ENCODE data around the gene BRICD5.

BRICD5 gene

DNA sequence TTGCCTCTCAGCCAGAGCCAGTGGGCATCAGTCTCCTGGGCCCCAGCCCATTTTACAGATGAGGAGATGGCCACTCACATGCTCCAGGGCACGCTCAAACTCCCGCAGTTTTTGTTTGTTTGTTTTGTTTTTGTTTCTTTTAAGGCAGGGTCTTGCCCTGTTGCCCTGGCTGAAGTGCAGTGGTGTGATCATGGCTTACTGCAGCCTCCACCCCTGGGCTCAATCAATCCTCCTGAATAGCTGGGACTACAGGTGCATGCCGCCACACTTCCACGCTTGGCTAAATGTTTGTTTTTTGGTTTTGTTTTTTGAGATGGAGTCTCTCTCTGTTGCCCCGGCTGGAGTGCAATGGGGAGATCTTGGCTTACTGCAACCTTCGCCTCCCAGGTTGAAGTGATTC is 16.3 kb upstream of the BRICD5 start:
- H3K4me3 ChIP-seq (ENCODE audit: low read depth, low read length): no peak overlapping the region
- TF ChIP-seq, protein P1, sequence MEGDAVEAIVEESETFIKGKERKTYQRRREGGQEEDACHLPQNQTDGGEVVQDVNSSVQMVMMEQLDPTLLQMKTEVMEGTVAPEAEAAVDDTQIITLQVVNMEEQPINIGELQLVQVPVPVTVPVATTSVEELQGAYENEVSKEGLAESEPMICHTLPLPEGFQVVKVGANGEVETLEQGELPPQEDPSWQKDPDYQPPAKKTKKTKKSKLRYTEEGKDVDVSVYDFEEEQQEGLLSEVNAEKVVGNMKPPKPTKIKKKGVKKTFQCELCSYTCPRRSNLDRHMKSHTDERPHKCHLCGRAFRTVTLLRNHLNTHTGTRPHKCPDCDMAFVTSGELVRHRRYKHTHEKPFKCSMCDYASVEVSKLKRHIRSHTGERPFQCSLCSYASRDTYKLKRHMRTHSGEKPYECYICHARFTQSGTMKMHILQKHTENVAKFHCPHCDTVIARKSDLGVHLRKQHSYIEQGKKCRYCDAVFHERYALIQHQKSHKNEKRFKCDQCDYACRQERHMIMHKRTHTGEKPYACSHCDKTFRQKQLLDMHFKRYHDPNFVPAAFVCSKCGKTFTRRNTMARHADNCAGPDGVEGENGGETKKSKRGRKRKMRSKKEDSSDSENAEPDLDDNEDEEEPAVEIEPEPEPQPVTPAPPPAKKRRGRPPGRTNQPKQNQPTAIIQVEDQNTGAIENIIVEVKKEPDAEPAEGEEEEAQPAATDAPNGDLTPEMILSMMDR (IDR thresholded peaks at IDR 0.05; ENCODE audit: insufficient read depth, low read depth, low read length, missing control alignments): no peak
- DNase-seq (ENCODE audit: low read depth): no peak

DNA sequence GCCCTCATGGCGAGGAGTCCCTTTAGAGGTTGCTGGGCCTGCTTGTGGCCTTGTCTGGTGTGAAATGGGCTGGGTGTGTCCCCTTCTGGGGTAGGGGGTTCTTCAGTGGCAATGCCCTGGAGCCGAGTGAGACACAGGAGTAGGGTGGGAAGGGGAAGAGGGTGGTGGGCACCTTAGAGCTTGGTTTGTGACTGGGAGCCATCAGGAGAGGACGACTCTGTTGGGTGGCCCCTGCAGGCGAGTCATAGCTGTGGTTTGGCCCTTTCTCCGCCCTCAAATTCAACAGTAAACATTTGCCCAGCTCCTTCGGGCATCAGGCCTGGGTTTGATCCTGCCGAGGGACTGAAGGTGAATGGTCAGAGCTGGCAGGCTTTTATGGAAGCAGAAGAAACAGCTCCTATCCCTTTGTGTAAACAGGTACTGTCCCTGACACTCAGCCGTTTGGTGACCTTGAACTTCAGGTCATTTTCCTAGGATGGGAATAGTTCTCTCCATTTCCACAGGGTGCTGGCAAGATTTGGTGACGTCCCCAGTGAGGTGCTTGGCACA is 15.7 kb upstream of the BRICD5 start:
- TF ChIP-seq, protein P1 (IDR thresholded peaks at IDR 0.05; ENCODE audit: insufficient read depth, low read depth, low read length, missing control alignments): no peak
- no peak overlapping the region for H3K4me3 ChIP-seq (ENCODE audit: low read depth, low read length)
- no peak for DNase-seq (ENCODE audit: low read depth)

DNA sequence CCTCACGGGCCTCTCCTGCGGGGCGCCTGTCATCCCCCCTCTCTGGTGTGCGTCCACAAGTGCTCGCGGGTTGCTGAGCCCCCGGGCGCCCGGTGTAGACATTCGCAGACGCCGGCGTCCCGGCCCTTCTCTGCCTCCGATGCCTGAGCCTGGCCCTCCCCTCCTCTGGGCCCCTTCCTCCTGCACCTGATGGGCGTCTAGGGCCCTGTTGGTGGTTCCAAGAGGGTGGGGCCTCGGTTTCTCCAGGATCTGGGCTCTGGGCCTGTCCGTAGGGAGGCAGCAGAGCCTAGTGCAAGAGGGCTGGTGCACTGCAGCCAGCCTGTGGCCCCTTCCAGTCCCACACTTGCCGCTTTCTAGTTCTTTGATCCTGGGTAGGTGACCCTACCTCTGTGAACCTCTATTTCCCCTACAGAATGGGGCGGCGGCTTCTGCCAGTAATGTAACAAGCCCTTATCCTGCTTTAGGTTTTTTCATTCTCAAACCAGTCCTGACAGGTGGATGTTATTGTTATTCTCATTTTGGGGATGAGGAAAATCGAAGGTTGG is 13.4 kb upstream of the BRICD5 start:
- DNase-seq (ENCODE audit: low read depth): peak; percentile 56
- H3K4me3 ChIP-seq (ENCODE audit: low read depth, low read length): peak overlapping the region; percentile 96
- TF ChIP-seq, protein P1 (IDR thresholded peaks at IDR 0.05; ENCODE audit: insufficient read depth, low read depth, low read length, missing control alignments): no peak

DNA sequence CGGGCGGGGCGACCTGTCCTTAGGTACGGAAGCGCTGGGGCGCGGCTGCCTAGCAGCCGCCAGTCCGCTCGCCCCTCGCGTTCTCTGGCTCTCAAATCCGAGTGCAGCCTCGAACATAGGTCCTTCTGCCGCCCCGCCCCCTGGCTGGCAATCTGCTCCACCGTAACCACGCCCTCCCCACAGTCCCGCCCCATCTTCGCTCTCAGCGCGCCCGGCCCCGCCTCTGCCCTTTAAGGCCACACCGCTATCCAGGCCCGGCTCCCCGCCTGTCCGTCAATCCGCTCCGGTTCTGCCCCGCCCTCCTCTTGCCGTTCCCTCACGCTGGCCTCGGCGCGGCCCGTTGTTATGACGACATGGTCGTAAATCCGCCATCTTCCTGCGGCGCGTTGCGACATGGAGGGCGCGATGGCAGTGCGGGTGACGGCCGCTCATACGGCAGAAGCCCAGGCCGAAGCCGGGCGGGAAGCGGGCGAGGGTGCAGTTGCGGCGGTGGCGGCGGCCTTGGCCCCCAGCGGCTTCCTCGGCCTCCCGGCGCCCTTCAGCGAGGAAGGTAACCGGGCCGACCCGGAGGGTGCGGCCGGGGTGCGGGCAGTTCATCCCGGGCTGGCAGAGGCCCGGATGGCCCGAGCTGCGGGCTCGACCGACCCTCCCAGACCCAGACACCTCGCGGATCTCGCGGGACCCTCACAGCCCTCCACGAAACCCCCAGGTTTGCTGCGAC is 12.7 kb upstream of the BRICD5 start, which contains the start of gene E4F1:
Gene E4F1 (plus strand): TSS at position 371 of the 721 bp plus-strand sequence. CDS start 23 bp downstream, at position 394.
- peak; percentile 100 for DNase-seq (ENCODE audit: low read depth)
- TF ChIP-seq, protein P1 (IDR thresholded peaks at IDR 0.05; ENCODE audit: insufficient read depth, low read depth, low read length, missing control alignments): no peak
- H3K4me3 ChIP-seq (ENCODE audit: low read depth, low read length): peak within 1 kb of the TSS; percentile 96

DNA sequence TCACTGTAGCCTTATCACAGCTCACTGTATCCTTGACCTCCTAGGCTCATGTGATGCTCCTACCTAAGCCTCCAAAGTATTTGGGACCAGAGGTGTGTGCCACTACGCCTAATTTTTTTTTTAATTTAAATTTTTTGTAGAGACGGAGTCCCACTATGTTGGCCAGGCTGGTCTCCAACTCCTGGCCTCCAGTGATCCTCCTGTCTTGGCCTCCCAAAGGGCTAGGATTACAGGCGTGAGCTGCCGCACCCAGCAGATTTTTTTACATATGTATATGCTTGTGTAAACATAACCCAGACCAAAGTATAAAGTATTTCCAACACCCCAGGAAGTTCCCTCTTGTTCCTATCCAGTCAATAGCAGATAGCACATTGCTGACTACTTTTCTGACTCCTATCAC is 5.7 kb upstream of the BRICD5 start:
- TF ChIP-seq, protein P1 (IDR thresholded peaks at IDR 0.05; ENCODE audit: insufficient read depth, low read depth, low read length, missing control alignments): no peak
- DNase-seq (ENCODE audit: low read depth): no peak
- no peak overlapping the region for H3K4me3 ChIP-seq (ENCODE audit: low read depth, low read length)

DNA sequence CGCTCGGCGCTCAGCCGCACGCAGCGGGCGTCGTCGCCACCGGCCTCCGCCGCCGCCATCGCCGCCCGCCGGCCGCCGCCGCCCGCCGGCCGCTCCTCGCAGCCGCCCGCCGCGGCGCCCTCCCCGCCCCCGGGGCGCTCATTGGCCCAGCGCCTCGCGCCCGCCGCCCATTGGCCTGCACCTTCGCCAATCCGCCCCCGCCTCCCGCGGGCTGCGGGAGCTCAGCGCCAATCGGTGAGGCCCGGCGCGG is 4.0 kb upstream of the BRICD5 start, which contains the start of gene PGP:
Gene PGP (minus strand): TSS at position 122 of the 250 bp plus-strand sequence. CDS start 63 bp downstream, at position 59.
- TF ChIP-seq, protein P1 (IDR thresholded peaks at IDR 0.05; ENCODE audit: insufficient read depth, low read depth, low read length, missing control alignments): no peak
- no peak for DNase-seq (ENCODE audit: low read depth)
- peak within 1 kb of the TSS; percentile 68 for H3K4me3 ChIP-seq (ENCODE audit: low read depth, low read length)
